SH-SY5Y (cell line): ENCODE results near the gene GBP1.

Experiments
- GATA2 ChIP-seq: IDR thresholded peaks from 2 replicates; pipeline ENCODE4 v1.6.1; 2011; ENCODE audit warnings: mild to moderate bottlenecking, low read depth, low read length
- GATA3 ChIP-seq: IDR thresholded peaks from 2 replicates; pipeline ENCODE4 v1.6.1; 2011; ENCODE audit warnings: low read depth, mild to moderate bottlenecking, low read length, moderate library complexity

Gene GBP1

DNA sequence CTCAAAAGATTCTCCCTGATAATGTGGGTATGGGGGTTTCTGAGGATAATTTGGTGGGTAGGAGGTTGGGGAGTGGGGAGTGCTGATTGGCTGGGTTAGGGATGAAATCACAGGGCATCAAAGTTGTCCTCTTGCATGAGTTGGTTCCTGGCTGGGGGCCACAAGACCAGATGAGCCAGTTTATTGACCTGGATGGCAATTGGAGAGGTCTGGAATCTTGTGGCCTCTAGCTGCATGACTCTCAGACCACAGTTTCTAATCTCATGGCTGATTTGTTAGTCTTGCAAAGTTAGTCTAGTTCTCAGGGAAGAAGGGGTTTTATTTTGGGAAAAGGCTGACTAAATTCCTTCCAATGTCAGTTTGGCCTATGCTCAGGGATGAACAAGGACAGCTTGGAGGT, 3.3 kb upstream of the GBP1 start:
- TF ChIP-seq GATA2, result no peak
- no peak for TF ChIP-seq GATA3

DNA sequence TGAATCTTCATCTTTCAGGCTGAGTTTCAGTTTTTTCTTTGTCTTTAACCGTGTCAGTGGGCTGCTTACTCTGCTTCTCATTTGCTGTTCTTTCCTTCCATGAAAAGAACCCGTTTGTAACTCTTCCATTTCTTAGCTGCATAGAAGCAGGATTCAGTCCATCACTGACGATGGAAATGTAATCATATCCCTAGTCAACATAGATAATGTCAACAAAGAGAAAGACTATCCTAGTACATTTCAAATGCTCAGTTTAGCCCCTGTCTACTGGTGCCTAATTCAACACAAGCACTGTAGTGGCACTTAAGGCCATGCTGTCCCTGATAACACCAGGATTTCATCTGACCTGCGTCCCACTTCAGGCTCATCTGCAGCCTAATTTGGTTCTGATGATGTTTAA, 376 bp downstream of the GBP1 start:
- TF ChIP-seq GATA3, result no peak
- TF ChIP-seq GATA2, result no peak

GRCh38 chr1:89063094-89063493, 1.9 kb downstream of the GBP1 start:
- TF ChIP-seq GATA3 (no peak), GATA2 (no peak)

GRCh38 chr1:89060091-89060490, 4.9 kb downstream of the GBP1 start:
- no peak for TF ChIP-seq GATA2
- no peak for TF ChIP-seq GATA3

GRCh38 chr1:89051955-89052312, 13.1 kb downstream of the GBP1 start:
- no peak for TF ChIP-seq GATA2
- no peak for TF ChIP-seq GATA3

DNA sequence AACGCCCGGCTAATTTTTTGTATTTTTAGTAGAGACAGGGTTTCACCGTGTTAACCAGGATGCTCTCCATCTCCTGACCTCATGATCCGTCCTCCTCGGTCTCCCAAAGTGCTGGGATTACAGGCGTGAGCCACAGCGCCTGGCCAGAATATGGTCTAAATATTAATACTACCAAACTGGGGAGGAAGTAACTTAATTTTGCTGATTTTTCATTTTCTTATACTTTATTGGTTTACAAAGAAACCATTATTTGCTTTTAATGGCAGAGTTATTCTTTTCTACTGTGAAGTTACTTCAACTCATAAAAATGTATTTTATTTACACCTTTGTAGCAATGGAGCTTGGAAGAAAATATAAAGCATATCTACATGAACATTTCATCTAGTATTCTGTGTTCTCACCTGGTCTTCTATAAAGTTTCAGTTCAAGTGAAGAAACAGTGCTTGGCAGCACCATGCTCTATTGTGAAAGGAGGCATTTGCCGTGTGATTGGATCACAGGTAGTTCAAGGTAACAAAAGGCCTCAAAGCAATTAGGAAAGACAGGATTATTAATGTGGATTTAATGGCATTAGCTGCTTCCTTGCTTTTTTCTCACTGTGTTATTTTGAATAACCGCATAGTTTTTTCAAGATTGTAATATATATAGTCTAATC, 13.6 kb downstream of the GBP1 start:
- TF ChIP-seq GATA2 (no peak), GATA3 (no peak)

DNA sequence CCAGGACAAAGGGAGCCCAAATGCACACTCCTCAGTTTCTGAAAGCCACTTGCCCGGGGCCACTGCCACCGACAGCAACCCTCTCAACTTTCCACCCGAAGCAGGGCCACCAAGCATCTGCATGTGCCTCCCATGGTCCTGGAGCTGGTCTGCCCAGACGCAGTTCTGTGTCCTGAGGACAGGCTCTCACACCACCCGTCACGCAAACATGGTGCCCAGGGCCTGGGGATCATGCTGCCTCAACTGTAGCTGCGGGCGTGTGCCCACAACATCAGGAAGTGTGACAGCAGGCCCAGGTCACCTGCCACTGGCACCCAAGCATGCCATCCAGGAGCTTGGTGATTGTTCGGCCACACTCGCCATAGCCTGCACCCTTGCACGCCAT, 14.4 kb downstream of the GBP1 start:
- TF ChIP-seq GATA3 (no peak), GATA2 (no peak)

DNA sequence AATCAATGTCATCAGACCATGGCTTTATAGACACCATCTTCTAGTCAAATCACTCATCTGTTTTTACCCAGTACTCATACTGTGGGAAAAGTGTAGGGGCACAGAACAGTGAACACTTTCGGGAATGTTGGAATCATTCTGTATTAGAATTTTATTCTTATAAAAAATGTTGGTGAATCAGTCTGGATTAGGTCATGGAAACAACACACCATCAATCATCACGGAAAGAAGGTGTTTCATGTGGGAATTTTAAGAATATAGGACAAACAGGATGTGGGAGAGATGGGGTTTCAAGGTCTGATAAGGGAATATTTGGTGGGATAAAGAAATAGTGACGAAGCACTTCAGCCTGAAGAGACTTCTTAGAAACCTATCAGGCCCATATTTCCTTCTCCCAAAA, 17.3 kb downstream of the GBP1 start:
- TF ChIP-seq GATA2, result no peak
- TF ChIP-seq GATA3, result no peak

DNA sequence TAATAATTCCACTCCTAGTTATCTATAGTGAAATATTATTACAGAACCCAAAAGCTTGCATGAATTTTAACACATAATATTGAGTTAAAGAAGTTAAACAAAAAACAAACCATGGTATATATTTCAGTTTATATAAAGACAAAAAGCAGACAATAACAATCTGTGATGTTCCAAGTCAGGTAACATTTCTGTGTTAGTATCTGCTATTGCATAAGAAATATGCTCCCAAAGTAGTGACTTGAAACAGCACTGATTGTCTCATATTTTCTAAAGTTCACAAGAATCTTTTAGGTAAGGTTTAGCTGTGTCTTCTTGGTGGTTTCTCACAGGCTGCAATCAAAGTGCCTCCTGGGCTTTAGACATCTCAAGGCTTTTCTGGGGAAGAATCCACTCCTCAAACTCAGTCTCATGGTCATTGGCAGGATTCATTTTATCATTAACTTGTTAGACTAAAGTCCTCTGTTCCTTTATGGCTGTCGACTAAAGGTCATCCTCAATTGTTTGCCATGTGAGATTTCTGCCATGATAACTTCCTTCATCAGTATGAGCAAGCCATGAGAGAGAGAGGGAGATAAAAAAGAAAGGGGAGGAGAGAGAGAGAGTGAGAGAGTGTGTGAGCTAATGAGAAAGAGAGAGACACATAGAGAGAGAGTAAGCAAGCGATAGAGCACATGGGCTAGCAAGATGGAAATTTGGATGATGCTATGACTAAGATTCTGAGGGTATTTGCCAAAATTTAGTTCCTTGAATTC, 19.9 kb downstream of the GBP1 start:
- TF ChIP-seq GATA2, result no peak
- TF ChIP-seq GATA3, result no peak

DNA sequence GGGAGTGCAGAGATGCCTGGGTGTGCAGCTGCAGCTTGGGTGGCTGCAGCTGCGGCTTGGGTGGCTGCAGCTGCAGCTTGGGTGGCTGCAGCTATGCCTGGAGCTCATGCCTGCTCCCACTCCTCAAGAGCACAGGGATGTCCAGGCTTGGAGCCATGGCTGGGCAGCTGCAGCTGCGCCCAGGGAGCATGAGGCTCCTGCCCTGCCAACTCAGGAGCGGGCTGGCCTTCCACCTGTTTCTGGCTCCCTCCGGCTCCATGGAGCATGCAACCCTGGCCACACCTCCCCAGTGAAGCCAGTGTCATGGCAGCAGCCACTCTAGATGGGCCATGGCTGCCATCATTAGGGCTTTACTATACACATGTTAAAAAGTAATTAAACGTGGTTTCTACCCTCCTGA, 21.1 kb downstream of the GBP1 start:
- no peak for TF ChIP-seq GATA2
- no peak for TF ChIP-seq GATA3

- TF ChIP-seq GATA2, result no peak
- TF ChIP-seq GATA3, result no peak
These were observed 22.5 kb downstream of the GBP1 start for GRCh38 chr1:89042491-89042890.

GRCh38 chr1:89041721-89042120, 23.3 kb downstream of the GBP1 start:
- no peak for TF ChIP-seq GATA3
- TF ChIP-seq GATA2, result no peak

DNA sequence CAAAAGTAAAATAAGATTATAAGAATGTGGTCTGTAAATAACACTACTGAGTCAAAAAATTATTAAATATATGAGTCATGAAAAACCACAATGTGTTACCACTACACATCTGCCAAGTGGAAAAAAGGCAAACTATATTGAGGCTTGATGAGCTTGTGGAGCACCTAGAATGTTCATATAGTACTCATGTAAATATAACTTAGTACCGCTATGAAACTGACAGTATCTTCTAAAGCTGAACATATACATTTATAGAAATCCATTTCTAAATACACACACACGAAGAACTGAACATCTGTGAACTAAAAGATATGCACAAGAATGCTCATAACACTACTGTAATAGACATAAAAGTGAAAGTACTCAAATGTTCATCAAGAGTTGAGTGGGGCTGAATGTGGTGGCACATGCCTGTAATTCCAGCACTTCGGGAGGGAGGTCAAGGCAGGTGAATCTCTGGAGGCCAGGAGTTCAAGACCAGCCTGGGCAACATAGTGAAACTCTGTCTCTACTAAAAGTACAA, 23.8 kb downstream of the GBP1 start:
- TF ChIP-seq GATA3, result no peak
- no peak for TF ChIP-seq GATA2

DNA sequence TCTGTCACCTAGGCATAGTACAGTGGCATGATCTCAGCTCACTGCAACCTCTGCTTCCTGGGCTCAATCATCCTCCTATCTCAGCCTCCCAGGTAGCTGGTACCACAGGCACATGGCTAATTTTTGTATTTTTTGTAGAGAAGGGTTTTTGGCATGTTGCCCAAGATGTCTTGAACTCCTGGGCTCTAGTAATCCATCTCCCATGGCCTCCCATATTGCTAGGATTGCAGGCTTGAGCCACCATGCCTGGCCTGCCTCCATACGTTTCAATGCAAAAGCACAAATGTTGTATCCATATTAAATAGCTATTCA, 24.7 kb downstream of the GBP1 start:
- TF ChIP-seq GATA2, result no peak
- no peak for TF ChIP-seq GATA3

DNA sequence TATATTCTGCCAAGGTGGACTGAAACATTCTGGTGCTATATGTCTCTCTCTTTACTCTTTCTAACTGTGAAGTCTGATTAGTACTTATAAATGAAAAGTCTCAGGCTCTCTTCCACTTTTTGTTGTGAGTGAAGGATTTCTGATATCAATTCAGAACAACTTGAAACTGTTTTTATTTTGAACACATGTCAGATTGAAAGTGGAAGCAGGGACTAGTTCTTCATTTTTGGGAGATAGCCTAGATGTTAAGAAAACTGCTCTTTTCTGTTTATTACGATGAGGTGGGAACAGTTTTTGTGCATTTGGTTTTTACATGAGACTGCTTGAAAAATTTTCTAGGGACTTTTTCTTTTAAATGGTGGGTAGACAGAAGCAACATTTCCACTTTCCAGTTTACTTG, 27.8 kb downstream of the GBP1 start:
- TF ChIP-seq GATA2 (no peak), GATA3 (no peak)

- TF ChIP-seq GATA2 (no peak), GATA3 (no peak)
These were observed 29.9 kb downstream of the GBP1 start for GRCh38 chr1:89035080-89035479.

GRCh38 chr1:89025928-89026327, 39.1 kb downstream of the GBP1 start:
- no peak for TF ChIP-seq GATA3
- no peak for TF ChIP-seq GATA2

DNA sequence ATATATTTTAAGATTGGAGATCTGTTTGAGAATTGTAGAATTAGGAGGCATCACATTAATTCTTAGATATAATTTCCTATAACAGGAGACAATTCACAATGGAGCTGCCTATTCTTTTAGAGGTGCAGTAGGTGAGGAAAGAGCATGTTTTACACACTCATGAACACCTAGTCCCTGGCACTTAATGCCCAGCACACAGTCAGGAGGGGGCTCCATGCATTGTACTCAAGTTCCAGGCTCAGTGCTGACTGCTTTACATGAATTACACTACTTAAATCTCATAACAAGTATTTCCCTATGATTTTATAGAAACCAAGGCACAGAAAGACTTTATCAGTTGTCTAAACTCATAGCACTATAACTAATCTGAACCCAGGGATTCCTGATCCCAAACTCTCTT, 42.0 kb downstream of the GBP1 start:
- TF ChIP-seq GATA2 (no peak), GATA3 (no peak)
